ENCODE data around the gene IMP4.

- no peak for TF ChIP-seq POLR2A (IDR thresholded peaks at IDR 0.05; ENCODE audit: low read depth, low read length)
- no peak for TF ChIP-seq POLR2AphosphoS5 (IDR thresholded peaks at IDR 0.05; ENCODE audit: low read depth, low read length)
- TF ChIP-seq TAF1 (IDR thresholded peaks at IDR 0.05; ENCODE audit: low read depth, low read length) = no peak
Measured at GRCh38 chr2:130328710-130329109, 14.0 kb upstream of the IMP4 start.
